Ectodermal cell (in vitro differentiated cells): ENCODE measurements around the gene UVSSA.
"Not testable (repeated sequence)": the region's sequence is repeated elsewhere in the genome, so short reads cannot be mapped to it uniquely, and the experiment has no call there.

Source experiments
- H3K27ac ChIP-seq: 2 replicates; pipeline ENCODE4 v1.7.0; 2013; ENCODE audit warnings: mild to moderate bottlenecking, low read depth, low read length; ENCODE audit not compliant: insufficient read depth, poor library complexity, severe bottlenecking
- H3K27me3 ChIP-seq: 2 replicates; pipeline ENCODE4 v1.7.0; 2013; ENCODE audit warnings: mild to moderate bottlenecking, low read length; ENCODE audit not compliant: insufficient read depth, control insufficient read depth, poor library complexity, severe bottlenecking
- H3K36me3 ChIP-seq: one replicate; pipeline ENCODE4 v1.7.0; 2013; ENCODE audit warnings: low read length; ENCODE audit not compliant: control insufficient read depth, insufficient read depth
- H3K4me1 ChIP-seq: one replicate; pipeline ENCODE4 v1.7.0; 2013; ENCODE audit warnings: low read length; ENCODE audit not compliant: control insufficient read depth, insufficient read depth
- H3K4me3 ChIP-seq: 2 replicates; pipeline ENCODE4 v1.7.0; 2013; ENCODE audit warnings: low read depth, low read length, control low read depth; ENCODE audit not compliant: insufficient read depth
- H3K9me3 ChIP-seq: 2 replicates; pipeline ENCODE4 v1.7.0; 2013; ENCODE audit warnings: mild to moderate bottlenecking, low read length, moderate library complexity; ENCODE audit not compliant: control insufficient read depth
- WGBS, 2 experiments: methylation state at CpG; one replicate each; pipeline ENCODE4 v1.1.7; 2013; ENCODE audit warnings: missing lambda C conversion rate in 2 of 2; 5-methylcytosine and 5-hydroxymethylcytosine counted together

The UVSSA gene

DNA sequence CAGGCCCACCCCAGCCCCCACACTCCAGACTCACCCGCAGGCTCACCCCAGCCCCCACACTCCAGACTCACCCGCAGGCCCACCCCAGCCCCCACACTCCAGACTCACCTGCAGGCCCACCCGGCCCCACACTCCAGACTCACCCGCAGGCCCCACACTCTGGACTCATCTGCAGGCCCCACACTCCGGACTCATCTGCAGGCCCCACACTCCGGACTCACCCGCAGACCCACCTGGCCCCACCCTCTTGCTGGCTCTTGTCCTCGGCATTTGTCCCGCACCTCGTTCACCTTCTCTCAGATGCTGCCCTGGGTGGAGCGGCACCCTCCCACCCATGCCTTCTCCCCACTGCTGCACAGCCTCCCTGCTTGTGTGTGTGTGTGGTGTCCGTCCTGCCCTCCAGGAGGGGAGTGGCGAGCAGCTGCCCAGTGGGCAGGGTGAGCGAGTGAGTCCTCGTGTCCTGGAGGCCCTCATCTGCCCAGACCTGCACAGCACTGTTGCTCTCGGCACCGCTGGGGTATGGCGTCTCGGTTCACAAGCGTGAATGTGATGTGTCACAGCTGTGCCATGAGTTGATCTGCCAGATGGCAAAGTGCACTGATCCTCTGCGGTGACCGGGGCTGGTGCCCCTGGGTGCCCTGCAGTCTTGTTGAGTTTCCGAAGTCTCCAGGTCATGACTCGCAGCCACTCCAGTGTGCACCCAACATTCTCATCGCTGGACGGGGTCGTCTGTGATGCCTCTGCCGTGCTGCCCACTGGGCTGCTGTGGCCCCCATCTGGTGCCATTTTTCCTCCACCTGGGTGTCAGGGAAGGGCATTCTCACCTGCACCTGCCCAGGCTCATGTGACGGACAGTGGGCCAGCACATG is 29.6 kb upstream of the UVSSA start:
- Histone ChIP-seq H3K9me3 (no peaks in the 10 kb centered on the region), H3K27ac (no peak overlapping the region), H3K4me1 (no peaks in the 10 kb centered on the region), H3K36me3 (peaks cover 48% of the 10 kb centered on the region), H3K4me3 (no peak overlapping the region), H3K27me3 (no peaks in the 10 kb centered on the region)
- 95 to 96% methylated on average over 29 of the region's 29 CpGs for WGBS, 2 experiments

- 93 to 96% methylated on average over 13 of the region's 13 CpGs for WGBS, 2 experiments
- Histone ChIP-seq H3K27me3 (no peaks in the 10 kb centered on the region), H3K4me1 (no peaks in the 10 kb centered on the region), H3K27ac (no peak overlapping the region), H3K4me3 (no peak overlapping the region), H3K36me3 (peaks cover 47% of the 10 kb centered on the region), H3K9me3 (no peaks in the 10 kb centered on the region)
Observed at GRCh38 chr4:1318046-1318375, 29.0 kb upstream of the UVSSA start.

GRCh38 chr4:1318488-1319213 is 28.4 kb upstream of the UVSSA start:
- H3K36me3 ChIP-seq = peaks cover 45% of the 10 kb centered on the region
- WGBS, 2 experiments = 90 to 91% methylated on average over 18 of the region's 18 CpGs
- no peaks in the 10 kb centered on the region for H3K4me1 ChIP-seq
- H3K27me3 ChIP-seq = no peaks in the 10 kb centered on the region
- no peak overlapping the region for H3K4me3 ChIP-seq
- H3K27ac ChIP-seq = no peak overlapping the region
- no peaks in the 10 kb centered on the region for H3K9me3 ChIP-seq

GRCh38 chr4:1321486-1321885 is 25.5 kb upstream of the UVSSA start:
- 90 to 93% methylated on average over 13 of the region's 13 CpGs for WGBS, 2 experiments
- H3K36me3 ChIP-seq = peaks cover 37% of the 10 kb centered on the region

GRCh38 chr4:1321946-1322650 is 24.9 kb upstream of the UVSSA start:
- Histone ChIP-seq H3K36me3 (peaks cover 36% of the 10 kb centered on the region), H3K4me3 (no peak overlapping the region), H3K27ac (no peak overlapping the region), H3K9me3 (no peaks in the 10 kb centered on the region), H3K27me3 (no peaks in the 10 kb centered on the region), H3K4me1 (no peaks in the 10 kb centered on the region)
- WGBS, 2 experiments = 96% methylated on average over 18 of the region's 18 CpGs

More at GRCh38 chr4:1321486-1321885, 25.5 kb upstream of the UVSSA start:
- Histone ChIP-seq H3K27me3 (no peaks in the 10 kb centered on the region), H3K9me3 (no peaks in the 10 kb centered on the region), H3K4me1 (no peaks in the 10 kb centered on the region), H3K27ac (no peak overlapping the region), H3K4me3 (no peak overlapping the region)

GRCh38 chr4:1323280-1323634 is 23.8 kb upstream of the UVSSA start:
- Histone ChIP-seq H3K4me1 (no peaks in the 10 kb centered on the region), H3K27ac (no peak overlapping the region), H3K27me3 (no peaks in the 10 kb centered on the region), H3K9me3 (no peaks in the 10 kb centered on the region), H3K4me3 (no peak overlapping the region), H3K36me3 (peaks cover 27% of the 10 kb centered on the region)
- WGBS, 2 experiments = 95 to 96% methylated on average over 8 of the region's 8 CpGs

- WGBS, 2 experiments = 96% methylated on average over 11 of the region's 11 CpGs
- H3K4me1 ChIP-seq = no peaks in the 10 kb centered on the region
- H3K27ac ChIP-seq = no peak overlapping the region
- no peaks in the 10 kb centered on the region for H3K9me3 ChIP-seq
- H3K4me3 ChIP-seq = no peak overlapping the region
- H3K27me3 ChIP-seq = no peaks in the 10 kb centered on the region
- peaks cover 21% of the 10 kb centered on the region for H3K36me3 ChIP-seq
Observed at GRCh38 chr4:1323635-1324442, 23.2 kb upstream of the UVSSA start.

GRCh38 chr4:1324443-1325175 is 22.4 kb upstream of the UVSSA start:
- not testable (repeated sequence) for H3K9me3 ChIP-seq, H3K4me3 ChIP-seq, H3K27me3 ChIP-seq, H3K27ac ChIP-seq, H3K4me1 ChIP-seq
- peaks cover 13% of the 10 kb centered on the region for H3K36me3 ChIP-seq
- 96% methylated on average over 20 of the region's 20 CpGs for WGBS, 2 experiments

GRCh38 chr4:1325176-1325480 is 21.9 kb upstream of the UVSSA start:
- H3K36me3 ChIP-seq = peaks cover 13% of the 10 kb centered on the region
- H3K4me1 ChIP-seq = no peaks in the 10 kb centered on the region
- no peaks in the 10 kb centered on the region for H3K9me3 ChIP-seq
- WGBS, 2 experiments = 97 to 99% methylated on average over 11 of the region's 11 CpGs
- H3K27ac ChIP-seq = no peak overlapping the region
- H3K27me3 ChIP-seq = no peaks in the 10 kb centered on the region
- no peak overlapping the region for H3K4me3 ChIP-seq
